ENCODE results near the gene NATD1. TPM values are rescaled to one million over a fixed set of nuclear protein-coding genes. Genes with fewer than 3 reads are reported as not detected.

NATD1 gene
- total RNA-seq, 1 donor from 2014 or later, result 7.9 TPM

DNA sequence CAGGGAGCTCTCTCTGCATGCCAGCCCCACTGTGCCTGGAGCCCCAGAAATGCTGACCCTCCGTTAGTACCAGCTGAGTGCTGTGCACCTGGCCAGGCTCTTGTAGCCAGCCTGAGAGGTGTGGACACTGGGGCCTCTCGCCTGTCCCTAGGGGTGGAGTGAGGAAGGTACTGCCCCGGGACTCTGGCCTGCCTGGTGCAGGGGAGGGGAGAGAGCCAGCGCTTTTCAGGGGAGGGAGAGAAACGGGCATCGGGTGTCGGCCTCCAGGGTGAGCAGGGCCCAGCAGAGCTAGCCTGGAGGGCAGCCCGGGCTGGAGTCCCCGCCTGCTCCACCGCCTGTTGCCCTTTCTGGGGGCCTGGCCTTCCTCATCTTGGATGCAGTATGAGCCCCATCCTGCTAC is 44.4 kb upstream of the NATD1 start:
- FAIRE-seq, result no peak
- Histone ChIP-seq H3K9ac (ENCODE audit: low read length) (no peak overlapping the region), H3K27ac (ENCODE audit: low read depth, low read length) (no peak overlapping the region), H3K4me1 (ENCODE audit: insufficient read depth, low read length) (peaks cover 4% of the 10 kb centered on the region), H3K36me3 (ENCODE audit: insufficient read depth, low read length) (peaks cover 3% of the 10 kb centered on the region), H3K9me3 (ENCODE audit: insufficient read depth, low read depth, low read length) (no peaks in the 10 kb centered on the region), H3K79me2 (ENCODE audit: insufficient read depth, low read length) (peaks cover 70% of the 10 kb centered on the region), H3K27me3 (ENCODE audit: insufficient read depth, low read length) (no peaks in the 10 kb centered on the region), H4K20me1 (ENCODE audit: insufficient read depth, low read length) (peaks cover 92% of the 10 kb centered on the region), H3K4me2 (ENCODE audit: low read length) (no peak overlapping the region), H3K4me3 (ENCODE audit: insufficient read depth, low read depth, low read length) (no peak overlapping the region), H2AFZ (ENCODE audit: low read depth, low read length) (no peak overlapping the region)
- Mint-ChIP-seq H3K9me3 (ENCODE audit: unreplicated experiment) (peaks cover 9% of the 10 kb centered on the region), H3K27me3 (ENCODE audit: low read depth, unreplicated experiment) (no peaks in the 10 kb centered on the region), H3K4me3 (ENCODE audit: unreplicated experiment) (no peak overlapping the region), H3K27ac (ENCODE audit: unreplicated experiment) (no peak overlapping the region), H3K36me3 (ENCODE audit: low read depth, unreplicated experiment) (peaks cover 14% of the 10 kb centered on the region), H3K4me1 (ENCODE audit: low read depth, unreplicated experiment) (no peaks in the 10 kb centered on the region)
- TF ChIP-seq, protein P1, sequence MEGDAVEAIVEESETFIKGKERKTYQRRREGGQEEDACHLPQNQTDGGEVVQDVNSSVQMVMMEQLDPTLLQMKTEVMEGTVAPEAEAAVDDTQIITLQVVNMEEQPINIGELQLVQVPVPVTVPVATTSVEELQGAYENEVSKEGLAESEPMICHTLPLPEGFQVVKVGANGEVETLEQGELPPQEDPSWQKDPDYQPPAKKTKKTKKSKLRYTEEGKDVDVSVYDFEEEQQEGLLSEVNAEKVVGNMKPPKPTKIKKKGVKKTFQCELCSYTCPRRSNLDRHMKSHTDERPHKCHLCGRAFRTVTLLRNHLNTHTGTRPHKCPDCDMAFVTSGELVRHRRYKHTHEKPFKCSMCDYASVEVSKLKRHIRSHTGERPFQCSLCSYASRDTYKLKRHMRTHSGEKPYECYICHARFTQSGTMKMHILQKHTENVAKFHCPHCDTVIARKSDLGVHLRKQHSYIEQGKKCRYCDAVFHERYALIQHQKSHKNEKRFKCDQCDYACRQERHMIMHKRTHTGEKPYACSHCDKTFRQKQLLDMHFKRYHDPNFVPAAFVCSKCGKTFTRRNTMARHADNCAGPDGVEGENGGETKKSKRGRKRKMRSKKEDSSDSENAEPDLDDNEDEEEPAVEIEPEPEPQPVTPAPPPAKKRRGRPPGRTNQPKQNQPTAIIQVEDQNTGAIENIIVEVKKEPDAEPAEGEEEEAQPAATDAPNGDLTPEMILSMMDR (IDR thresholded peaks at IDR 0.05; ENCODE audit: insufficient read depth, low read depth, low read length), result no peak
- TF ChIP-seq EZH2 (IDR thresholded peaks at IDR 0.05; ENCODE audit: insufficient read depth, low read length), result no peak
- no peak for DNase-seq (ENCODE audit: low read depth)

DNA sequence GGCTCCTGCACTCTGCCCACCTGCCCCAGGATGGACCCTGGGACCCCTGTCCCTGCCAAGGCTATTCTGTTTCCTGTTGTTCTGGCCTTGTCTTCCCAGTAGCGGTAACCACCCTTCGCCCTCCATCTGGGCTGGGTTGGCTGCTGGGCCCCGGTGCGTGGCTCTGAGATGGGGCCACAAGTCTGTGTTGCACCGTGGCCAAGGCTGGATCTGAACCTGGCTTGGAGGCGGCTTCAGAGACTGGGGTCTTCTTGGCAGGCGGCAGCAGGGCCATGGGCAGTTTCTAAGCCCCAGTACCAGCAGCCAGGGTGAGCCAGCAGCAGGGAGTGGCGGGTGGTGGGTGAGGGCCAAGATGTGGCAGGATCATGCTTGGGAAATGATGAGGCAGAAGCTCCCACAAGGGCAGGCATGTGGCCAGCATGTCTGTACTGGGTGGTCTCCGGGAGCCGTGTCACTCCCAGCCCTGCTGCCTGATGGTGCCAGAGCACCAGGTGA is 43.9 kb upstream of the NATD1 start:
- Histone ChIP-seq H3K4me1 (ENCODE audit: insufficient read depth, low read length) (peaks cover 4% of the 10 kb centered on the region), H3K4me2 (ENCODE audit: low read length) (no peak overlapping the region), H3K4me3 (ENCODE audit: insufficient read depth, low read depth, low read length) (no peak overlapping the region), H3K36me3 (ENCODE audit: insufficient read depth, low read length) (peaks cover 3% of the 10 kb centered on the region), H3K27ac (ENCODE audit: low read depth, low read length) (no peak overlapping the region), H3K9me3 (ENCODE audit: insufficient read depth, low read depth, low read length) (peaks cover 1% of the 10 kb centered on the region), H3K79me2 (ENCODE audit: insufficient read depth, low read length) (peaks cover 75% of the 10 kb centered on the region), H2AFZ (ENCODE audit: low read depth, low read length) (no peak overlapping the region), H4K20me1 (ENCODE audit: insufficient read depth, low read length) (peaks cover 95% of the 10 kb centered on the region), H3K27me3 (ENCODE audit: insufficient read depth, low read length) (no peaks in the 10 kb centered on the region), H3K9ac (ENCODE audit: low read length) (no peak overlapping the region)
- FAIRE-seq (no peak), DNase-seq (ENCODE audit: low read depth) (no peak)
- H3K27me3 Mint-ChIP-seq (ENCODE audit: low read depth, unreplicated experiment), result no peaks in the 10 kb centered on the region
- no peak overlapping the region for H3K4me3 Mint-ChIP-seq (ENCODE audit: unreplicated experiment)
- H3K4me1 Mint-ChIP-seq (ENCODE audit: low read depth, unreplicated experiment), result no peaks in the 10 kb centered on the region
- no peak overlapping the region for H3K27ac Mint-ChIP-seq (ENCODE audit: unreplicated experiment)
- TF ChIP-seq EZH2 (IDR thresholded peaks at IDR 0.05; ENCODE audit: insufficient read depth, low read length), result no peak
- peaks cover 16% of the 10 kb centered on the region for H3K36me3 Mint-ChIP-seq (ENCODE audit: low read depth, unreplicated experiment)
- H3K9me3 Mint-ChIP-seq (ENCODE audit: unreplicated experiment), result peaks cover 13% of the 10 kb centered on the region

DNA sequence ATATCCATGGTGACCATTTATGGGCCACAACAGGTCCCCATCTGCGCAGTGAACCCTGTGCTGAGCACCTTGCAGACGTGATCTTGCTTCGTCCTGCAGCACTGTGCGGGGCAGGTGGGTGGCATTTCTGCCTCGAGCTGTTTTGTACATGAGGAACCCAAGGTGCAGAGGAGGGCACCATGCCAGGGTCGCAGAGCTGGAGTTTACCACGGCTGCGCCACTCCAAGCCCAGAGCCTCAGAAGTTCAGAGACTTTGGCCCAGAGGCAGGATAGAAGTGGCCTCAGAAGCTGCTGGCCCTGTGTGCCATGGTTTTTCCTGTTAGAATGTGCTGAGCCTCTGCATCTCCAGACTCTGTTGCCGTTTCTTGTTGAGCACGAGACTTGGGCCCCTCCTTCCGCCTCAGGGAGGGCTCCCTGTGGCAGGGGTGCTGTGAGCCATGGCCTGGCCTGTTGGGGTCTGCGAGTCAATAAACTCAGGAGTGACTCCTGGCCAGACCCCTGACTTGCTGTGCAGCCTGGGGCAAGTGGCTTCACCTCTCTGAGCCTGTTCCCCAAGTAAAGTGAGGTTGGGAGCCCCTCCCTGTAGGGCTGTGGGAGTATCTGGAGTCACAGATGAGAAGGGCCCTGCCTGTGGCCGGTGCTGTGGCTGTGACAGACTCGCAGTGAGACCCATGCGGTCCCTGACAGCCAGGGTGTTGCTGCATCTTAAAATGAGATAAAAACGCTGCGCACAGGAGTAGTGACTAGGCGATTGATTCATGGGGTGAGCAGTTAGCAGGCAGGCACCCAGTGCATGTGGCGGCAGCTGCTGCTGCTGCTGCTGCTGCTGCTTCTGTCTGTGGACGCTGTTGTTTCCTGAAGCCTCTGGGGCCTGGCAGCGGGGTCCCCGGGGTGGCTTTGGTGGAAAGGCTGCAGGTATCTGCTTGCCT is 43.2 kb upstream of the NATD1 start:
- Mint-ChIP-seq H3K9me3 (ENCODE audit: unreplicated experiment) (peaks cover 13% of the 10 kb centered on the region), H3K27ac (ENCODE audit: unreplicated experiment) (no peak overlapping the region), H3K4me1 (ENCODE audit: low read depth, unreplicated experiment) (no peaks in the 10 kb centered on the region), H3K4me3 (ENCODE audit: unreplicated experiment) (no peak overlapping the region), H3K36me3 (ENCODE audit: low read depth, unreplicated experiment) (peaks cover 16% of the 10 kb centered on the region), H3K27me3 (ENCODE audit: low read depth, unreplicated experiment) (no peaks in the 10 kb centered on the region)
- Histone ChIP-seq H4K20me1 (ENCODE audit: insufficient read depth, low read length) (peaks cover 98% of the 10 kb centered on the region), H3K9me3 (ENCODE audit: insufficient read depth, low read depth, low read length) (peaks cover 3% of the 10 kb centered on the region), H3K9ac (ENCODE audit: low read length) (no peak overlapping the region), H3K4me3 (ENCODE audit: insufficient read depth, low read depth, low read length) (no peak overlapping the region), H3K27ac (ENCODE audit: low read depth, low read length) (no peak overlapping the region), H2AFZ (ENCODE audit: low read depth, low read length) (no peak overlapping the region), H3K36me3 (ENCODE audit: insufficient read depth, low read length) (peaks cover 3% of the 10 kb centered on the region), H3K27me3 (ENCODE audit: insufficient read depth, low read length) (no peaks in the 10 kb centered on the region), H3K4me1 (ENCODE audit: insufficient read depth, low read length) (peaks cover 4% of the 10 kb centered on the region), H3K79me2 (ENCODE audit: insufficient read depth, low read length) (peaks cover 82% of the 10 kb centered on the region), H3K4me2 (ENCODE audit: low read length) (no peak overlapping the region)
- FAIRE-seq, result no peak
- TF ChIP-seq EZH2 (IDR thresholded peaks at IDR 0.05; ENCODE audit: insufficient read depth, low read length), result no peak
- TF ChIP-seq, protein P1 (IDR thresholded peaks at IDR 0.05; ENCODE audit: insufficient read depth, low read depth, low read length), result no peak
- DNase-seq (ENCODE audit: low read depth), result no peak
